GM10847 (cell line): ENCODE data around the gene TMEM163.

Experiments used
- POLR2A ChIP-seq: IDR thresholded peaks from 2 replicates; pipeline ENCODE4 v1.6.1; 2011; ENCODE audit not compliant: insufficient read length; ENCODE audit errors: extremely low read depth

Gene TMEM163

GRCh38 chr2:134718817-134719814 lies at the start of gene TMEM163:
TMEM163 (minus strand) TSS chr2:134719000.
- no peak for TF ChIP-seq POLR2A

GRCh38 chr2:134766583-134766982 lies 47.8 kb upstream of the TMEM163 start:
- no peak for TF ChIP-seq POLR2A

GRCh38 chr2:134765987-134766386 lies 47.2 kb upstream of the TMEM163 start:
- no peak for TF ChIP-seq POLR2A

GRCh38 chr2:134764164-134764563 lies 45.4 kb upstream of the TMEM163 start:
- TF ChIP-seq POLR2A, result no peak

GRCh38 chr2:134763164-134763710 lies 44.4 kb upstream of the TMEM163 start:
- TF ChIP-seq POLR2A, result no peak

- TF ChIP-seq POLR2A, result no peak
Observed at GRCh38 chr2:134762508-134762907, 43.7 kb upstream of the TMEM163 start.

GRCh38 chr2:134760385-134760784 lies 41.6 kb upstream of the TMEM163 start:
- TF ChIP-seq POLR2A, result no peak

- TF ChIP-seq POLR2A, result no peak
Observed at GRCh38 chr2:134758633-134759032, 39.8 kb upstream of the TMEM163 start.

GRCh38 chr2:134745546-134745945 lies 26.7 kb upstream of the TMEM163 start:
- no peak for TF ChIP-seq POLR2A

- no peak for TF ChIP-seq POLR2A
Observed at GRCh38 chr2:134745023-134745422, 26.2 kb upstream of the TMEM163 start.

- no peak for TF ChIP-seq POLR2A
Observed at GRCh38 chr2:134739879-134740301, 21.1 kb upstream of the TMEM163 start.

- no peak for TF ChIP-seq POLR2A
Observed at GRCh38 chr2:134739236-134739878, 20.6 kb upstream of the TMEM163 start.

GRCh38 chr2:134738141-134738870 lies 19.5 kb upstream of the TMEM163 start:
- TF ChIP-seq POLR2A, result no peak

GRCh38 chr2:134737671-134738070 lies 18.9 kb upstream of the TMEM163 start:
- TF ChIP-seq POLR2A, result no peak
